HepG2 (cell line): ENCODE data around the gene GDPD5. TPM values are rescaled to one million over a fixed set of nuclear protein-coding genes. Genes with fewer than 3 reads are reported as not detected.

Experiments
- AKAP8 ChIP-seq: sonication (generic); formaldehyde crosslinking; IDR thresholded peaks from 2 replicates; pipeline ENCODE4 v1.5.1; 2020; ENCODE audit warnings: mild to moderate bottlenecking, missing genetic modification reagents
- ATF7 ChIP-seq, 2 experiments: fragments of 450-650 bp in 1 of 2; sonication (generic) in 1 of 2; formaldehyde crosslinking in 1 of 2; IDR thresholded peaks; 2 replicates each; pipeline versions ENCODE4 v1.4.0 to v1.6.1; 2016 to 2020; ENCODE audit warnings: antibody characterized with exemption in 1 of 2, mild to moderate bottlenecking in 1 of 2, missing genetic modification reagents in 1 of 2
- E2F1 ChIP-seq: sonication (generic); formaldehyde crosslinking; IDR thresholded peaks from 2 replicates; pipeline ENCODE4 v1.5.0; 2020; ENCODE audit warnings: missing genetic modification reagents
- KDM2A ChIP-seq: sonication (generic); formaldehyde crosslinking; IDR thresholded peaks from 2 replicates; pipeline ENCODE4 v1.4.0; 2020; ENCODE audit warnings: low read depth, missing genetic modification reagents, borderline replicate concordance
- KMT2A ChIP-seq: sonication (generic); formaldehyde crosslinking; IDR thresholded peaks from 2 replicates; pipeline ENCODE4 v1.4.0; 2020; ENCODE audit warnings: missing genetic modification reagents
- MXI1 ChIP-seq: IDR thresholded peaks from 3 replicates; pipeline ENCODE4 v1.6.1; 2012; ENCODE audit warnings: low read depth, low read length, inconsistent platforms, borderline replicate concordance
- PHF20 ChIP-seq: sonication (generic); formaldehyde crosslinking; IDR thresholded peaks from 2 replicates; pipeline ENCODE4 v1.5.0; 2020; ENCODE audit warnings: mild to moderate bottlenecking, missing genetic modification reagents
- PITX1 ChIP-seq: sonication (generic); formaldehyde crosslinking; IDR thresholded peaks from 2 replicates; pipeline ENCODE4 v1.5.1; 2020; ENCODE audit warnings: mild to moderate bottlenecking, missing genetic modification reagents
- RAD21 ChIP-seq: fragments of 450-650 bp; formaldehyde crosslinking; IDR thresholded peaks from 2 replicates; pipeline ENCODE4 v1.5.0; 2020; ENCODE audit warnings: mild to moderate bottlenecking
- SMAD1 ChIP-seq: sonication (generic); formaldehyde crosslinking; IDR thresholded peaks from 2 replicates; pipeline ENCODE4 v1.4.0; 2020; ENCODE audit warnings: missing genetic modification reagents, low read depth, mild to moderate bottlenecking, borderline replicate concordance
- TEAD3 ChIP-seq: optimal IDR thresholded peaks from 2 replicates; pipeline ENCODE3; 2016; ENCODE audit warnings: borderline replicate concordance
- TFDP1 ChIP-seq: IDR thresholded peaks from 2 replicates; pipeline ENCODE4 v1.6.1; 2016; ENCODE audit warnings: missing compliant biosample characterization, missing genetic modification reagents, borderline replicate concordance
- THAP9 ChIP-seq: sonication (generic); formaldehyde crosslinking; IDR thresholded peaks from 2 replicates; pipeline ENCODE4; 2020; ENCODE audit warnings: missing genetic modification reagents, mild to moderate bottlenecking, borderline replicate concordance
- ZBTB3 ChIP-seq: sonication (generic); formaldehyde crosslinking; IDR thresholded peaks from 2 replicates; pipeline ENCODE4 v1.4.0; 2020; ENCODE audit warnings: low read depth, mild to moderate bottlenecking, moderate library complexity, missing genetic modification reagents, borderline replicate concordance
- ZNF225 ChIP-seq: sonication (generic); formaldehyde crosslinking; IDR thresholded peaks from 2 replicates; pipeline ENCODE4 v1.4.0; 2020; ENCODE audit warnings: mild to moderate bottlenecking, missing genetic modification reagents
- ZNF580 ChIP-seq: IDR thresholded peaks from 2 replicates; pipeline ENCODE4 v1.6.1; 2016; ENCODE audit warnings: low read depth, borderline replicate concordance
- ZNF629 ChIP-seq: sonication (generic); formaldehyde crosslinking; conservative IDR thresholded peaks from 2 replicates; pipeline ENCODE4 v1.5.0; 2020; ENCODE audit warnings: missing genetic modification reagents
- ZNF691 ChIP-seq: sonication (generic); formaldehyde crosslinking; IDR thresholded peaks from 2 replicates; pipeline ENCODE4 v1.4.0; 2020; ENCODE audit warnings: missing genetic modification reagents, low read depth, mild to moderate bottlenecking, borderline replicate concordance
- ZNF75D ChIP-seq: sonication (generic); formaldehyde crosslinking; IDR thresholded peaks from 2 replicates; pipeline ENCODE4 v1.8.1; 2023; ENCODE audit warnings: missing genetic modification reagents, mild to moderate bottlenecking, borderline replicate concordance
- ZXDC ChIP-seq: sonication (generic); formaldehyde crosslinking; IDR thresholded peaks from 2 replicates; pipeline ENCODE4 v1.5.0; 2020; ENCODE audit warnings: mild to moderate bottlenecking, missing genetic modification reagents
- polyA plus RNA-seq, 8 experiments: library from polyadenylated mRNA; depleted of rRNA in 3 of 8; stranded (reverse) in 7 of 8; unstranded in 1 of 8; fragments of >200 nt; fragmentation: Illumina TruSeq in 4 of 8; extraction: Trizol in 4 of 8; gene quantifications; 2 replicates each; pipeline versions ENCODE4 v1.2.1 to v1.2.3, GENCODE V29; 2011 to 2016; ENCODE audit warnings: low read depth in 4 of 8, missing spikeins in 1 of 8, mixed read lengths in 1 of 8; ENCODE audit not compliant: insufficient read depth in 1 of 8
- total RNA-seq, 5 experiments: library from RNA; depleted of rRNA; stranded (reverse); fragments of >200 nt; fragmentation: Illumina TruSeq; extraction: Trizol; gene quantifications; 2 replicates each; pipeline ENCODE4 v1.2.3, GENCODE V29; 2016; ENCODE audit warnings: low read depth in 1 of 5

The GDPD5 gene
- total and polyA plus RNA-seq, 2 of the 13 experiments (the other 11 are each of a cell fraction or from before 2014, with no cell fraction given) = 55.0 to 67.5 TPM

GRCh38 chr11:75445315-75445953 lies 80.3 kb downstream of the GDPD5 start (continued):
- TF ChIP-seq ZNF691 (CRISPR knock-in tag) (no peak), ZNF225 (no peak), KDM2A (CRISPR knock-in tag) (peak; percentile 41; the same call in 1 of the 2 replicates), THAP9 (CRISPR knock-in tag) (0 out of 2 replicates have a peak, but pooled peaks have one; percentile 14), KMT2A (no peak), SMAD1 (peak; percentile 75; the same call in 1 of the 2 replicates), MXI1 (no peak), TFDP1 (no peak), E2F1 (CRISPR knock-in tag) (no peak), ATF7 (IDR thresholded peaks at IDR 0.05) (no peak), ATF7 (CRISPR knock-in tag; IDR thresholded peaks at IDR 0.05) (no peak), ZXDC (CRISPR knock-in tag) (no peak), ZNF580 (peak; percentile 41; the same call in 1 of the 2 replicates), PITX1 (CRISPR knock-in tag) (peak; percentile 15; the same call in 1 of the 2 replicates), ZNF75D (CRISPR knock-in tag) (no peak), ZNF629 (CRISPR knock-in tag) (peak; percentile 66), ZBTB3 (CRISPR knock-in tag) (no peak), TEAD3 (CRISPR knock-in tag) (peak; percentile 38), PHF20 (CRISPR knock-in tag) (no peak), AKAP8 (CRISPR knock-in tag) (no peak), RAD21 (CRISPR knock-in tag) (peak; percentile 94)
